ENCODE measurements around the gene IFNK. TPM values are rescaled to one million over a fixed set of nuclear protein-coding genes. Genes with fewer than 3 reads are reported as not detected.
"Not testable (repeated sequence)": the region's sequence is repeated elsewhere in the genome, so short reads cannot be mapped to it uniquely, and the experiment has no call there.

IFNK gene
- polyA plus RNA-seq, 2 of the 4 experiments (the other 2 are of a cell fraction) = not detected

DNA sequence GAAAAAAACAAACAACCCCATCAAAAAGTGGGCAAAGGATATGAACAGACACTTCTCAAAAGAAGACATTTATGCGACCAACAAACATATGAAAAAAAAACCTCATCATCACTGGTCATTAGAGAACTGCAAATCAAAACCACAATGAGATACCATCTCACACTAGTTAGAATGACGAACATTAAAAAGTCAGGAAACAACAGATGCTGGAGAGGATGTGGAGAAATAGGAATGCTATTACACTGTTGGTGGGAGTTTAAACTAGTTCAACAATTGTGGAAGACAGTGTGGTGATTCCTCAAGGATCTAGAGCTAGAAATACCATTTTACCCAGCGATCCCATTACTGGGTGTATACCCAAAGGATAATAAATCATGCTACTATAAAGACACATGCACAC is 23.2 kb upstream of the IFNK start:
- H3K4me3 ChIP-seq; CTCF ChIA-PET; DNase-seq (ENCODE audit: low read depth in 1 of 2, low spot score in 1 of 2); H3K4me1 ChIP-seq; H3K27ac ChIP-seq; H3K9me3 ChIP-seq; H3K4me2 ChIP-seq; ATAC-seq; FAIRE-seq; POLR2A ChIA-PET: not testable (repeated sequence)
- 85% methylated on average over 3 of the region's 3 CpGs for WGBS (ENCODE audit: missing lambda C conversion rate)

DNA sequence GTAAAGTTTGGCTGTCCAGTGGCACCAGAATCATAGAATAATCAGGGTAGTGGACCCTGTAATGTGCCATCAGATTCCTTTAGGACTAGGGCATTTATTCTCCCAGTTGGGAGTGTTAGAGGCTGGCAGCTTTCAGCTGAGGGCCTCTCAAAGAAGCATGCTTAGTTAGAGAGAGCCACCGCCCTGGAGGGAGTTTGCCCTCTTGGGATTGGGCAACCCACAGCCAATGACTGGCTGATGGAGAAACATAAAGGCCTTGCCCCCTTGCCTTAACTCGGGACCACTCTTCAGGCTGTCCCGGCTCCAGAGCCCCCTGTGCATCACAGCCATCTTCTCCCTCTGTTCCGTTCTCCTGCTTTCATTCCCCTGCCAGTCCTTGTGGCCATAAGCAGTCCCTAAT is 20.5 kb upstream of the IFNK start:
- peaks cover 9% of the 10 kb centered on the region; the same call in 2 of the 3 replicates for H3K4me1 ChIP-seq
- no peak for DNase-seq (ENCODE audit: low read depth in 1 of 2, low spot score in 1 of 2)
- H3K27ac ChIP-seq = peak overlapping the region in 1 of 2 experiments; percentile 34; a peak in 1 of 6 replicates
- no peak overlapping the region for H3K4me3 ChIP-seq
- no peak for TF ChIP-seq ZSCAN20 (CRISPR knock-in tag; IDR thresholded peaks at IDR 0.05)
- no peak for TF ChIP-seq POLR2AphosphoS2 (conservative IDR thresholded peaks at IDR 0.05; ENCODE audit: low read length)
- no peak for TF ChIP-seq HEYL (CRISPR knock-in tag; IDR thresholded peaks at IDR 0.05)
- TF ChIP-seq CEBPB (IDR thresholded peaks at IDR 0.05) = no peak
- TF ChIP-seq, protein P1, sequence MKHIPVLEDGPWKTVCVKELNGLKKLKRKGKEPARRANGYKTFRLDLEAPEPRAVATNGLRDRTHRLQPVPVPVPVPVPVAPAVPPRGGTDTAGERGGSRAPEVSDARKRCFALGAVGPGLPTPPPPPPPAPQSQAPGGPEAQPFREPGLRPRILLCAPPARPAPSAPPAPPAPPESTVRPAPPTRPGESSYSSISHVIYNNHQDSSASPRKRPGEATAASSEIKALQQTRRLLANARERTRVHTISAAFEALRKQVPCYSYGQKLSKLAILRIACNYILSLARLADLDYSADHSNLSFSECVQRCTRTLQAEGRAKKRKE (CRISPR knock-in tag; IDR thresholded peaks at IDR 0.05; ENCODE audit: low read depth) = no peak
- no peak for TF ChIP-seq CBX8 (IDR thresholded peaks at IDR 0.05)
- TF ChIP-seq, protein P2, sequence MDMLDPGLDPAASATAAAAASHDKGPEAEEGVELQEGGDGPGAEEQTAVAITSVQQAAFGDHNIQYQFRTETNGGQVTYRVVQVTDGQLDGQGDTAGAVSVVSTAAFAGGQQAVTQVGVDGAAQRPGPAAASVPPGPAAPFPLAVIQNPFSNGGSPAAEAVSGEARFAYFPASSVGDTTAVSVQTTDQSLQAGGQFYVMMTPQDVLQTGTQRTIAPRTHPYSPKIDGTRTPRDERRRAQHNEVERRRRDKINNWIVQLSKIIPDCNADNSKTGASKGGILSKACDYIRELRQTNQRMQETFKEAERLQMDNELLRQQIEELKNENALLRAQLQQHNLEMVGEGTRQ (IDR thresholded peaks at IDR 0.05) = no peak
- TF ChIP-seq ZNF302 (CRISPR knock-in tag; IDR thresholded peaks at IDR 0.05) = no peak
- TF ChIP-seq, protein P3, sequence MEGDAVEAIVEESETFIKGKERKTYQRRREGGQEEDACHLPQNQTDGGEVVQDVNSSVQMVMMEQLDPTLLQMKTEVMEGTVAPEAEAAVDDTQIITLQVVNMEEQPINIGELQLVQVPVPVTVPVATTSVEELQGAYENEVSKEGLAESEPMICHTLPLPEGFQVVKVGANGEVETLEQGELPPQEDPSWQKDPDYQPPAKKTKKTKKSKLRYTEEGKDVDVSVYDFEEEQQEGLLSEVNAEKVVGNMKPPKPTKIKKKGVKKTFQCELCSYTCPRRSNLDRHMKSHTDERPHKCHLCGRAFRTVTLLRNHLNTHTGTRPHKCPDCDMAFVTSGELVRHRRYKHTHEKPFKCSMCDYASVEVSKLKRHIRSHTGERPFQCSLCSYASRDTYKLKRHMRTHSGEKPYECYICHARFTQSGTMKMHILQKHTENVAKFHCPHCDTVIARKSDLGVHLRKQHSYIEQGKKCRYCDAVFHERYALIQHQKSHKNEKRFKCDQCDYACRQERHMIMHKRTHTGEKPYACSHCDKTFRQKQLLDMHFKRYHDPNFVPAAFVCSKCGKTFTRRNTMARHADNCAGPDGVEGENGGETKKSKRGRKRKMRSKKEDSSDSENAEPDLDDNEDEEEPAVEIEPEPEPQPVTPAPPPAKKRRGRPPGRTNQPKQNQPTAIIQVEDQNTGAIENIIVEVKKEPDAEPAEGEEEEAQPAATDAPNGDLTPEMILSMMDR (IDR thresholded peaks at IDR 0.05) = no peak
- TF ChIP-seq JUNB (IDR thresholded peaks at IDR 0.05) = no peak
- no peak for TF ChIP-seq BHLHE40 (IDR thresholded peaks at IDR 0.05; ENCODE audit: low read depth, low read length)
- no peak for TF ChIP-seq RAD21 (conservative IDR thresholded peaks at IDR 0.05 in 1 of 2, IDR thresholded peaks at IDR 0.05 in 1 of 2)
- TF ChIP-seq ZC3H11A (IDR thresholded peaks at IDR 0.05) = no peak
- TF ChIP-seq EHMT2 (IDR thresholded peaks at IDR 0.05; ENCODE audit: low read depth) = no peak
- ATAC-seq = peak in 1 of 2 experiments; percentile 33; a peak in 2 of 6 replicates
- ChIA-PET CTCF (no interaction called here), POLR2A (no interaction called here)
- no peaks in the 10 kb centered on the region for H3K9me3 ChIP-seq
- WGBS (ENCODE audit: missing lambda C conversion rate) = 65% methylated on average over 4 of the region's 4 CpGs
- no peak for FAIRE-seq
- H3K4me2 ChIP-seq = no peak overlapping the region

DNA sequence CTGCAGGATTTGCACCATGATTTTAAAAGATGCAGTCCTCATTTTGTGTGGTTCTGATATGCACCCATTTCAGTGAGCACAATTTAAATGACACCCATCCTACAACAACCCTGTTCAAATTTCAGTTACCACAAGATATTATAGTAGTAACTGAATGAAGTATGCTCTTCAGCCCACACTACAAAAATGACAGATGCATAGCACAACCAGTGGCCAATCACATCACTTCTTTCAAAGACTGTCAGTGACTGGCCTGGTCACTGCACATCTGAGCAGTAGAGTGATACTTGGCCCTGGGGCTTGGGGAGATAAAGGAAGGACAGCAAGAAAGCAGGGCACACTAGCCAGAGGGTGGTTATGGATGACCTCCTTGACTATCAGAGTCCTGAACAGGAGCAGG is 19.8 kb upstream of the IFNK start:
- ATAC-seq = no peak
- Histone ChIP-seq H3K4me1 (peaks cover 2% of the 10 kb centered on the region; the same call in 2 of the 3 replicates), H3K4me2 (no peak overlapping the region), H3K4me3 (no peak overlapping the region), H3K27ac (no peak overlapping the region), H3K9me3 (no peaks in the 10 kb centered on the region)
- no peak for DNase-seq (ENCODE audit: low read depth in 1 of 2, low spot score in 1 of 2)
- no peak for TF ChIP-seq HOXB5 (CRISPR knock-in tag; IDR thresholded peaks at IDR 0.05)
- TF ChIP-seq EHF (CRISPR knock-in tag; IDR thresholded peaks at IDR 0.05) = no peak
- no peak for TF ChIP-seq TFCP2L1 (CRISPR knock-in tag; IDR thresholded peaks at IDR 0.05)
- TF ChIP-seq CBX8 (IDR thresholded peaks at IDR 0.05) = no peak
- no peak for TF ChIP-seq RAD21 (conservative IDR thresholded peaks at IDR 0.05 in 1 of 2, IDR thresholded peaks at IDR 0.05 in 1 of 2)
- TF ChIP-seq, protein P4, sequence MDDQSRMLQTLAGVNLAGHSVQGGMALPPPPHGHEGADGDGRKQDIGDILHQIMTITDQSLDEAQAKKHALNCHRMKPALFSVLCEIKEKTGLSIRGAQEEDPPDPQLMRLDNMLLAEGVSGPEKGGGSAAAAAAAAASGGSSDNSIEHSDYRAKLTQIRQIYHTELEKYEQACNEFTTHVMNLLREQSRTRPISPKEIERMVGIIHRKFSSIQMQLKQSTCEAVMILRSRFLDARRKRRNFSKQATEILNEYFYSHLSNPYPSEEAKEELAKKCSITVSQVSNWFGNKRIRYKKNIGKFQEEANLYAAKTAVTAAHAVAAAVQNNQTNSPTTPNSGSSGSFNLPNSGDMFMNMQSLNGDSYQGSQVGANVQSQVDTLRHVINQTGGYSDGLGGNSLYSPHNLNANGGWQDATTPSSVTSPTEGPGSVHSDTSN (IDR thresholded peaks at IDR 0.05) = no peak
- TF ChIP-seq EHMT2 (IDR thresholded peaks at IDR 0.05; ENCODE audit: low read depth) = no peak
- TF ChIP-seq, protein P5, sequence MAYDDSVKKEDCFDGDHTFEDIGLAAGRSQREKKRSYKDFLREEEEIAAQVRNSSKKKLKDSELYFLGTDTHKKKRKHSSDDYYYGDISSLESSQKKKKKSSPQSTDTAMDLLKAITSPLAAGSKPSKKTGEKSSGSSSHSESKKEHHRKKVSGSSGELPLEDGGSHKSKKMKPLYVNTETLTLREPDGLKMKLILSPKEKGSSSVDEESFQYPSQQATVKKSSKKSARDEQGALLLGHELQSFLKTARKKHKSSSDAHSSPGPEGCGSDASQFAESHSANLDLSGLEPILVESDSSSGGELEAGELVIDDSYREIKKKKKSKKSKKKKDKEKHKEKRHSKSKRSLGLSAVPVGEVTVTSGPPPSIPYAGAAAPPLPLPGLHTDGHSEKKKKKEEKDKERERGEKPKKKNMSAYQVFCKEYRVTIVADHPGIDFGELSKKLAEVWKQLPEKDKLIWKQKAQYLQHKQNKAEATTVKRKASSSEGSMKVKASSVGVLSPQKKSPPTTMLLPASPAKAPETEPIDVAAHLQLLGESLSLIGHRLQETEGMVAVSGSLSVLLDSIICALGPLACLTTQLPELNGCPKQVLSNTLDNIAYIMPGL (CRISPR knock-in tag; IDR thresholded peaks at IDR 0.05; ENCODE audit: borderline replicate concordance) = no peak
- TF ChIP-seq, protein P3 (IDR thresholded peaks at IDR 0.05) = no peak
- no peak for TF ChIP-seq MAZ (IDR thresholded peaks at IDR 0.05; ENCODE audit: borderline replicate concordance, low read depth, low read length)
- no peak for TF ChIP-seq RNF2 (IDR thresholded peaks at IDR 0.05; ENCODE audit: borderline replicate concordance, low read depth)
- TF ChIP-seq, protein P6, sequence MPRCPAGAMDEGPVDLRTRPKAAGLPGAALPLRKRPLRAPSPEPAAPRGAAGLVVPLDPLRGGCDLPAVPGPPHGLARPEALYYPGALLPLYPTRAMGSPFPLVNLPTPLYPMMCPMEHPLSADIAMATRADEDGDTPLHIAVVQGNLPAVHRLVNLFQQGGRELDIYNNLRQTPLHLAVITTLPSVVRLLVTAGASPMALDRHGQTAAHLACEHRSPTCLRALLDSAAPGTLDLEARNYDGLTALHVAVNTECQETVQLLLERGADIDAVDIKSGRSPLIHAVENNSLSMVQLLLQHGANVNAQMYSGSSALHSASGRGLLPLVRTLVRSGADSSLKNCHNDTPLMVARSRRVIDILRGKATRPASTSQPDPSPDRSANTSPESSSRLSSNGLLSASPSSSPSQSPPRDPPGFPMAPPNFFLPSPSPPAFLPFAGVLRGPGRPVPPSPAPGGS (IDR thresholded peaks at IDR 0.05) = no peak
- no peak for FAIRE-seq
- ChIA-PET POLR2A (no interaction called here), CTCF (no interaction called here)
